ENCODE results near the gene TUBGCP6. TPM values are rescaled to one million over a fixed set of nuclear protein-coding genes. Genes with fewer than 3 reads are reported as not detected.

The TUBGCP6 gene
- total and polyA plus RNA-seq, 2 donors from 2014 or later = 19.2 to 52.0 TPM

GRCh38 chr22:50197856-50198623 lies 46.8 kb downstream of the TUBGCP6 start:
- intact Hi-C loops (cut with DNase I) = no loop called here
- Histone ChIP-seq H3K36me3 (ENCODE audit: control insufficient read depth in 2 of 3, insufficient read depth in 3 of 3, low read length in 3 of 3) (peaks cover 0 to 3% (median 3%) of the 10 kb centered on the region in 3 donors), H3K27me3 (ENCODE audit: control insufficient read depth, insufficient read depth, low read length) (no peaks in the 10 kb centered on the region)

GRCh38 chr22:50197000-50197800 lies 47.6 kb downstream of the TUBGCP6 start:
- no peak overlapping the region for H3K4me3 ChIP-seq (ENCODE audit: low read length in 3 of 3)
- H3K27me3 ChIP-seq (ENCODE audit: control insufficient read depth, insufficient read depth, low read length) = no peaks in the 10 kb centered on the region
- FAIRE-seq = no peak

More at GRCh38 chr22:50197856-50198623, 46.8 kb downstream of the TUBGCP6 start:
- Histone ChIP-seq H3K4me3 (ENCODE audit: low read length in 3 of 3) (no peak overlapping the region), H3K27ac (ENCODE audit: low read depth in 2 of 2, low read length in 2 of 2) (no peak overlapping the region), H3K9me3 (ENCODE audit: control insufficient read depth in 2 of 3, insufficient read depth in 1 of 3, low read length in 3 of 3) (no peaks in the 10 kb centered on the region), H3K9ac (ENCODE audit: low read length in 3 of 3) (no peak overlapping the region), H3K4me1 (ENCODE audit: control insufficient read depth in 2 of 3, insufficient read depth in 2 of 3, low read depth in 1 of 3, low read length in 3 of 3) (peaks cover 0 to 11% (median 10%) of the 10 kb centered on the region in 3 donors)
- DNase-seq (no peak), FAIRE-seq (no peak)
- no peak for TF ChIP-seq CTCF (IDR thresholded peaks at IDR 0.05; ENCODE audit: borderline replicate concordance, extremely low read depth, insufficient read depth)

GRCh38 chr22:50196256-50196655 lies 48.6 kb downstream of the TUBGCP6 start:
- Histone ChIP-seq H3K9me3 (ENCODE audit: control insufficient read depth in 2 of 3, insufficient read depth in 1 of 3, low read length in 3 of 3) (no peaks in the 10 kb centered on the region), H3K36me3 (ENCODE audit: control insufficient read depth in 2 of 3, insufficient read depth in 3 of 3, low read length in 3 of 3) (peaks cover 0 to 3% (median 3%) of the 10 kb centered on the region in 3 donors), H3K27me3 (ENCODE audit: control insufficient read depth, insufficient read depth, low read length) (no peaks in the 10 kb centered on the region), H3K4me3 (ENCODE audit: low read length in 3 of 3) (no peak overlapping the region), H3K9ac (ENCODE audit: low read length in 3 of 3) (no peak overlapping the region), H3K4me1 (ENCODE audit: control insufficient read depth in 2 of 3, insufficient read depth in 2 of 3, low read depth in 1 of 3, low read length in 3 of 3) (peaks cover 0 to 10% (median 0%) of the 10 kb centered on the region in 3 donors), H3K27ac (ENCODE audit: low read depth in 2 of 2, low read length in 2 of 2) (no peak overlapping the region)
- DNase-seq (no peak), FAIRE-seq (no peak)
- intact Hi-C loops (cut with DNase I) = no loop called here
- TF ChIP-seq CTCF (IDR thresholded peaks at IDR 0.05; ENCODE audit: borderline replicate concordance, extremely low read depth, insufficient read depth) = no peak

More at GRCh38 chr22:50197000-50197800, 47.6 kb downstream of the TUBGCP6 start:
- Histone ChIP-seq H3K9ac (ENCODE audit: low read length in 3 of 3) (no peak overlapping the region), H3K4me1 (ENCODE audit: control insufficient read depth in 2 of 3, insufficient read depth in 2 of 3, low read depth in 1 of 3, low read length in 3 of 3) (peaks cover 0 to 14% (median 1%) of the 10 kb centered on the region in 3 donors), H3K36me3 (ENCODE audit: control insufficient read depth in 2 of 3, insufficient read depth in 3 of 3, low read length in 3 of 3) (peaks cover 0 to 3% (median 3%) of the 10 kb centered on the region in 3 donors), H3K9me3 (ENCODE audit: control insufficient read depth in 2 of 3, insufficient read depth in 1 of 3, low read length in 3 of 3) (no peaks in the 10 kb centered on the region), H3K27ac (ENCODE audit: low read depth in 2 of 2, low read length in 2 of 2) (no peak overlapping the region)
- DNase-seq = peak in 1 of 5 donors; percentile 39
- no peak for TF ChIP-seq CTCF (IDR thresholded peaks at IDR 0.05; ENCODE audit: borderline replicate concordance, extremely low read depth, insufficient read depth)
- intact Hi-C loops (cut with DNase I) = no loop called here
